22Rv1 (cell line): Measurements from ENCODE around the gene DDIAS.

ENCODE experiments used
- CTCF ChIP-seq: fragments of 450-650 bp; IDR thresholded peaks from 2 replicates; pipeline ENCODE4 v1.5.1; 2017; ENCODE audit warnings: mild to moderate bottlenecking
- ZFX ChIP-seq: fragments of 450-650 bp; IDR thresholded peaks from 2 replicates; pipeline ENCODE4 v1.6.1; 2017; ENCODE audit warnings: antibody characterized with exemption, borderline replicate concordance

GRCh38 chr11:82942376-82942775, 40.8 kb downstream of the DDIAS start:
- TF ChIP-seq CTCF (no peak), ZFX (no peak)
